Bone marrow (tissue), 2 donors: ENCODE data around the gene VIL1.

Experiments used
- DNase-seq, 2 donors: peaks; one replicate each; lab custom pipeline; 2025; lab: John Stamatoyannopoulos, UW

VIL1 gene

GRCh38 chr2:218418717-218419458 is at the start of gene VIL1:
Gene VIL1 (plus strand): TSS chr2:218419123. CDS start chr2:218423779, 4,656 bp downstream.
- no peak for DNase-seq

DNA sequence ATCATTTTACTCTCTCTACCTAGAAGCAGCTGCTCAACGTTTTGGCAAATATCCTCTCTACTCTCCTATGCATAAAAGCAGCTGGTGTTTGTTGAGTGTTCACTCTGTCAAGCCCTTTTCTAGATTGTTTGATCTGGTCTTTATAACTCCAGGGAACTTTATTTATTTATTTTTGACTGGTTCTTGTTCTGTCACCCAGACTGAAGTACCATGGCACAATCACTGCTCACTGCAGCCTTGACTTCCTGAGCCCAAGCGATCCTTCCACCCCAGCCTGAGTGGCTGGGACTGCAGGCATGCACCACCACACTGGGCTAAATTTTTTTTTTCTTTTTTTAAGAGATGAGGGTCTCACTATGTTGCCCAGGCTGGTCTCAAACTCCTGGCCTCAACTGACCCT is 49.6 kb upstream of the VIL1 start:
- DNase-seq: no peak

DNA sequence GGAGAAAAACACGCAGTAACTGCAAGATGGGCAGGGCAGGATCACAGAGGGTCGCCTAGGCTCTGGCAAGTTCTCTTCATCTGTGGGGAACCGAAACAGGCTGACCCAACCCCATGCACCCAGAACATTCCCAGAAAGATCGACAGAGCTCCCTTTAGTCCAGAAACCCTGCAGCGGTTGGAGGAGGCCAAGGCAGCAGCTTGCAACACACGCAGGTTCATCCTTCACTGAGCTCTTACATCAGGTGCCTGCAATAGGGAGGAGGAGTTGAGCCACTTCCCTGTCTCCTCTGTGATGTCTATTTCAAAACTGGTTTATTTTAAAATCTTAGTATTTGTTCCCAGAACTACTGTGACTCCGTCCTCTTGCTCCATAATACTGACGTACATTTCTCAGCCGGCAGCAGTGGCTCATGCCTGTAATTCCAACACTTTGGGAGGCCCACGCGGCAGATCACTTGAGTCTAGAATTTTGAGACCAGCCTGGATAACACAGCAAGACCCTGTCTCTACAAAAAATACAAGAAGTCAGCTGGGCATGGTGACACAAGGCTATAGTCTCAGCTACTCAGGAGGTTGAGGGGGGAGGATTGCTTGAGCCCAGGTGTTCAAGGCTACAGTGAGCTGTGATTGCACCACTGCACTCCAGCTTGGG is 48.4 kb upstream of the VIL1 start:
- DNase-seq: peak in 1 of 2 donors; percentile 54

DNA sequence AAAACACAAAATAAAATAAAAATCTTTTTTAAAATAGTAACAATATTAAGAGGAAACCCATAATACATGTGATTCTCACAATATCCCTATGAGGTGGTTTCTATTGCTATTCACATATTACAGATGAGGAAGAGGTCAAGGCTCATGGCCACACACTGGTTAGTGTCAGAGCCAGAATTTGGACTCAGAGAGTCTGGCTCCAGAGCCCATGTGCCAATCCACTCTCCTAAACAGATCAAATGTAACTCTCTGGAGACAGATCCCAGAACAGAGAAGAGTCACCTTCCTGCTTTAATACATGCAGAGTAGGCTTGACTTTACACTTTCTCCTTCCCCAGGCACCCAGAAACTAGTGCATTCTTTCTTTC is 47.0 kb upstream of the VIL1 start:
- DNase-seq: no peak

GRCh38 chr2:218374795-218375194 is 44.1 kb upstream of the VIL1 start:
- no peak for DNase-seq

DNA sequence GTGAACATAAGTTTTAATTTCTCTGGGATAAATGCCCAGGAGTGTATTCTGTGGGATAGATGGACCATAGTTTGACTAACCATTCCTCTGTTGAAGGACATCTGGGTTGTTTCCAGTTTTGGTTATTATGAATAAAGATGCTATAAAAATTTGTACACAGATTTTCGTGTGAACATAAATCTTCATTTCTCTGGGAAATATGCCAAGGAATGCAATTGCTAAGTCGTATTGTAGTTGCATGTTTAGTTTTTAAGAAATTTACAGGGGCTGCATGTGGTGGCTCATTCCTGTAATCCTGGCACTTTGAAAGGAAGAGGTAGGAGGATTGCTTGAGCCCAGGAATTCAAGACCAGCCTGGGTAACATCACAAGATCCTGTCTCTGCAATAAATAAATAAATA is 43.7 kb upstream of the VIL1 start:
- no peak for DNase-seq

DNA sequence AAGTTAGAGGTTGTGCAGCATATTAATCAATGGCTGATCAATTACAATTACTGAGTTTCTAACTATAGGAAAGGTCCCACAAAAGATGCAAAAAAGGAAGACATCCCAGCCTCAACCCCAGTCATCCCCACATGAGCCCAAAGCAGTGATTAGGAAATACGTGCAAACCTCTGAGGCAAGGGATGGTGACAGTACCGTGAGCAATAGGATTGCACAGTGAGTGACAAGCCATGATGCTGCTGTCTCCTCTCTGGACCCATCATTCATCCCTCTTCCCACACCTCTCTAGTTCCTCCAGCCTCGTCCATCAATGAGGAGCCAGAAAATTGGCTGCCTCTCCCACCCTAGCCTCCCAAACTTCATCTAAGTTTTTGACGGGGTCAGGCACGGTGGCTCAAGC is 40.9 kb upstream of the VIL1 start:
- DNase-seq: no peak

GRCh38 chr2:218381916-218382366 is 37.0 kb upstream of the VIL1 start, which contains the start of gene SLC11A1:
Gene SLC11A1 (plus strand): TSS chr2:218382273. CDS start chr2:218382369, 96 bp downstream.
- peak in 1 of 2 donors; percentile 47 for DNase-seq

DNA sequence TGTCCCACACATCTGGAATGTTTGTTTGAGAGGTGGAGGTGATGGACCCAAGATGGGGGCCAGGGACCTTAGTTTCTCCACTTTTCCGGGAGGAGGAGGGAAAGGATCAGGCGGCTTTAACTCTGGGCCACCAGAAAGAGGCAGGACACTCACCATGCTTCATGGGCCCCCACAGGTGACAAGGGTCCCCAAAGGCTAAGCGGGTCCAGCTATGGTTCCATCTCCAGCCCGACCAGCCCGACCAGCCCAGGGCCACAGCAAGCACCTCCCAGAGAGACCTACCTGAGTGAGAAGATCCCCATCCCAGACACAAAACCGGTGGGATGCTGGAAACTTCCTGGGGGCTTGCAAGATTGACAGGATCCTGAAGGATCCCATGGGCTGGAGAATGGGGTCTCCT is 36.1 kb upstream of the VIL1 start:
- no peak for DNase-seq

DNA sequence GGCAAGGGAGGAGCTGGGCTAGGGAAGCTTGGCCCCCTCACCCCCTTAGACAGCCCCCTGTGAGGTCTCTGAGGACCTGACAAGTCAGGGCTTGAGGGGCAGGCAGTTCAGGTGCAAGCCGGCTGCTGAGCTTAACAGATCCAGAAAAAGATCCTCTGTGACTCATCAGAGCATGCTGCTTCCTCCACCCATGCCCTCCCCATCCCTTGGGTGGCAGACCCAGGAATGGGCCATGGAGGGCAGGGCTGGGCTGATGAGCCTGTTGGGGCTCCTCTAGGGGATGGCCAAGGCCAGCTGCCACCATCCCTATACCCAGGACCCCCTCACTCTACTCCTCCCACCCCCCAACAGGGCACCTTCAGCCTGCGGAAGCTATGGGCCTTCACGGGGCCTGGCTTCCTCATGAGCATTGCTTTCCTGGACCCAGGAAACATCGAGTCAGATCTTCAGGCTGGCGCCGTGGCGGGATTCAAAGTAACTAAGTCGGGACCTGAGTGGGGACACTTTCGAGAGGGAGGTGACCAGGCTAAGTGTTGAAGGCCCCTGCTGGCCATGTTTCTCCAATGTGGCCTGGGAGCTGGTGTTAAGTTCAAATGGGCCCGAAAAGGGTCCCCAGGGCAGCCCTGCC is 34.9 kb upstream of the VIL1 start:
- no peak for DNase-seq

- no peak for DNase-seq
These were observed 33.9 kb upstream of the VIL1 start for GRCh38 chr2:218384975-218385374.

- no peak for DNase-seq
These were observed 32.2 kb upstream of the VIL1 start for GRCh38 chr2:218386505-218387368.

GRCh38 chr2:218387369-218388194 is 31.3 kb upstream of the VIL1 start:
- no peak for DNase-seq

- no peak for DNase-seq
These were observed 29.4 kb upstream of the VIL1 start for GRCh38 chr2:218389333-218390150.

- DNase-seq: no peak
These were observed 27.7 kb upstream of the VIL1 start for GRCh38 chr2:218391202-218391601.

- DNase-seq: no peak
These were observed 26.5 kb upstream of the VIL1 start for GRCh38 chr2:218392459-218392858.

GRCh38 chr2:218392891-218393462 is 25.9 kb upstream of the VIL1 start:
- DNase-seq: no peak

- DNase-seq: no peak
These were observed 25.1 kb upstream of the VIL1 start for GRCh38 chr2:218393750-218394290.

DNA sequence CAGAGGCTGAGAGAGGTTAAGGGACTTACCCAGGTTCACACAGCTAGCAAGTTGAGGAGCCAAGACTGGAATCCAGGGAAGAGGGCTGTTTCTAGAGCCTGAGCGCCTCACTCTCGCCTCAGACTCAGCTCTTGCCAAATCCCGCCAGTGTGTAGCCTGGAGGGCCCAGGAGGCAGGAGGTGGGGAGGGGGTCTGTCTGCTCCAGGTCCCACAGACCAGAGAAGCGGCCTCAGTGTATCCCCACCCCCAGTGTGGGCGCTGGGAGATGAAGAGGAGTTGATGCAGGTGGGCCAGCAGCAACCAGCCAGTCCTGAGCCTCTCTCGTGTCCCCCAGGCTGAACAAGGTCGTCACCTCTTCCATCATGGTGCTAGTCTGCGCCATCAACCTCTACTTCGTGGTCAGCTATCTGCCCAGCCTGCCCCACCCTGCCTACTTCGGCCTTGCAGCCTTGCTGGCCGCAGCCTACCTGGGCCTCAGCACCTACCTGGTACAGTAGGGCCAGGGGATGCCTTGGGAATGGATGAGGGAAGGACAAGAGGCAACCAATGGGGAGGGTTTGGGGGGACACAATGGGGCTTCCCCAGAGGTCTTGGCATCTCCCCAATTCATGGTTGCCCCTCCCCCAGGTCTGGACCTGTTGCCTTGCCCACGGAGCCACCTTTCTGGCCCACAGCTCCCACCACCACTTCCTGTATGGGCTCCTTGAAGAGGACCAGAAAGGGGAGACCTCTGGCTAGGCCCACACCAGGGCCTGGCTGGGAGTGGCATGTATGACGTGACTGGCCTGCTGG is 24.4 kb upstream of the VIL1 start:
- no peak for DNase-seq
